ENCODE measurements around the gene TLE3.

TLE3 gene

GRCh38 chr15:70001859-70002258 is 95.9 kb downstream of the TLE3 start:
- TF ChIP-seq CTCF (IDR thresholded peaks at IDR 0.05; ENCODE audit: low read depth, low read length, missing control alignments) = no peak
- no peak for DNase-seq (ENCODE audit: low read depth)
- no peak overlapping the region for H3K4me3 ChIP-seq (ENCODE audit: low read depth, low read length)

- no peak overlapping the region for H3K4me3 ChIP-seq (ENCODE audit: low read depth, low read length)
- no peak for DNase-seq (ENCODE audit: low read depth)
- no peak for TF ChIP-seq CTCF (IDR thresholded peaks at IDR 0.05; ENCODE audit: low read depth, low read length, missing control alignments)
Measured at GRCh38 chr15:69999392-70000085, 98.2 kb downstream of the TLE3 start.

- no peak overlapping the region for H3K4me3 ChIP-seq (ENCODE audit: low read depth, low read length)
- no peak for DNase-seq (ENCODE audit: low read depth)
- no peak for TF ChIP-seq CTCF (IDR thresholded peaks at IDR 0.05; ENCODE audit: low read depth, low read length, missing control alignments)
Measured at GRCh38 chr15:69998541-69999391, 99.0 kb downstream of the TLE3 start.

GRCh38 chr15:69997813-69998212 is 99.9 kb downstream of the TLE3 start:
- no peak for TF ChIP-seq CTCF (IDR thresholded peaks at IDR 0.05; ENCODE audit: low read depth, low read length, missing control alignments)

More at GRCh38 chr15:69997813-69998212, 99.9 kb downstream of the TLE3 start:
- DNase-seq (ENCODE audit: low read depth) = no peak
- no peak overlapping the region for H3K4me3 ChIP-seq (ENCODE audit: low read depth, low read length)
